ENCODE measurements around the gene OR5J2. TPM values are rescaled to one million over a fixed set of nuclear protein-coding genes. Genes with fewer than 3 reads are reported as not detected.
"Not testable (repeated sequence)": the region's sequence is repeated elsewhere in the genome, so short reads cannot be mapped to it uniquely, and the experiment has no call there.

The OR5J2 gene
- total RNA-seq (not detected), total RNA-seq (0 reads per million in 172 experiments)
- not detected for polyA plus RNA-seq (2013, experiment 1 of 2)
- not detected for polyA plus RNA-seq (2013, experiment 2 of 2)

DNA sequence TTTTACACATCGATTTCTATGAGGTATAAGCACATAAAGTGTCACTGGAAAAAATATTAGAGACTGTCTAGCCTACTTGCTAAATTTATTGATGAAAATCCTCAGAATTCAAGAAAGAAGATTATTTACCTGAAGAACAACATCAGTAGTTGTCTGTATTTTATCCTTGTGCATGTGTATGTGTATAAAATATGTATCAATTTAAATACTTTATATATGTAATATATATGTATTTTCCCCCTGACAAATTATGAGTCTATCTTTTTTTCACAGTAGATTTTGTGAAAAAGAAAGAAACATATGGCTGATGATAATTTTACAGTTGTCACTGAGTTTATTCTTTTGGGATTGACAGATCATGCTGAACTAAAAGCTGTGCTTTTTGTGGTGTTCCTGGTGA lies at the start of gene OR5J2:
Gene OR5J2 (plus strand): TSS at position 301 of the 400 bp plus-strand sequence. CDS start 0 bp downstream, at position 301.
- Histone ChIP-seq H3K9me3 (ENCODE audit: control insufficient read depth in 1 of 2, insufficient read depth in 1 of 2, low read length in 2 of 2) (peaks cover 3 to 6% of the 10 kb centered on the region in 2 experiments), H3K27me3 (ENCODE audit: control insufficient read depth in 1 of 2, insufficient read depth in 2 of 2, low read length in 2 of 2) (no peaks in the 10 kb centered on the region), H3K4me3 (ENCODE audit: low read length) (no peak within 1 kb of the TSS), H3K27ac (ENCODE audit: low read depth in 1 of 2, low read length in 2 of 2) (no peak within 1 kb of the TSS), H3K36me3 (ENCODE audit: insufficient read depth, low read length) (no peaks in the 10 kb centered on the region), H3K4me1 (ENCODE audit: insufficient read depth, low read length) (no peaks in the 10 kb centered on the region)
- DNase-seq, result no peak
- ChIA-PET CTCF (no interaction called here), POLR2A (interaction anchor here (0.7 kb wide), 1 partner anchor 275 kb away, joined by 3 read pairs; no protein-coding TSS in a partner anchor)
- TF ChIP-seq, protein P1, sequence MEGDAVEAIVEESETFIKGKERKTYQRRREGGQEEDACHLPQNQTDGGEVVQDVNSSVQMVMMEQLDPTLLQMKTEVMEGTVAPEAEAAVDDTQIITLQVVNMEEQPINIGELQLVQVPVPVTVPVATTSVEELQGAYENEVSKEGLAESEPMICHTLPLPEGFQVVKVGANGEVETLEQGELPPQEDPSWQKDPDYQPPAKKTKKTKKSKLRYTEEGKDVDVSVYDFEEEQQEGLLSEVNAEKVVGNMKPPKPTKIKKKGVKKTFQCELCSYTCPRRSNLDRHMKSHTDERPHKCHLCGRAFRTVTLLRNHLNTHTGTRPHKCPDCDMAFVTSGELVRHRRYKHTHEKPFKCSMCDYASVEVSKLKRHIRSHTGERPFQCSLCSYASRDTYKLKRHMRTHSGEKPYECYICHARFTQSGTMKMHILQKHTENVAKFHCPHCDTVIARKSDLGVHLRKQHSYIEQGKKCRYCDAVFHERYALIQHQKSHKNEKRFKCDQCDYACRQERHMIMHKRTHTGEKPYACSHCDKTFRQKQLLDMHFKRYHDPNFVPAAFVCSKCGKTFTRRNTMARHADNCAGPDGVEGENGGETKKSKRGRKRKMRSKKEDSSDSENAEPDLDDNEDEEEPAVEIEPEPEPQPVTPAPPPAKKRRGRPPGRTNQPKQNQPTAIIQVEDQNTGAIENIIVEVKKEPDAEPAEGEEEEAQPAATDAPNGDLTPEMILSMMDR (IDR thresholded peaks at IDR 0.05), result no peak
- ATAC-seq (ENCODE audit: poor library complexity), result no peak
- Mint-ChIP-seq H3K9me3 (peaks cover 11% of the 10 kb centered on the region), H3K27ac (no peak within 1 kb of the TSS), H3K36me3 (ENCODE audit: low read depth) (no peaks in the 10 kb centered on the region), H3K27me3 (no peaks in the 10 kb centered on the region), H3K4me3 (no peak within 1 kb of the TSS), H3K4me1 (ENCODE audit: low read depth) (no peaks in the 10 kb centered on the region)
- intact Hi-C loops (cut with DNase I, micrococcal nuclease), result no loop called here

DNA sequence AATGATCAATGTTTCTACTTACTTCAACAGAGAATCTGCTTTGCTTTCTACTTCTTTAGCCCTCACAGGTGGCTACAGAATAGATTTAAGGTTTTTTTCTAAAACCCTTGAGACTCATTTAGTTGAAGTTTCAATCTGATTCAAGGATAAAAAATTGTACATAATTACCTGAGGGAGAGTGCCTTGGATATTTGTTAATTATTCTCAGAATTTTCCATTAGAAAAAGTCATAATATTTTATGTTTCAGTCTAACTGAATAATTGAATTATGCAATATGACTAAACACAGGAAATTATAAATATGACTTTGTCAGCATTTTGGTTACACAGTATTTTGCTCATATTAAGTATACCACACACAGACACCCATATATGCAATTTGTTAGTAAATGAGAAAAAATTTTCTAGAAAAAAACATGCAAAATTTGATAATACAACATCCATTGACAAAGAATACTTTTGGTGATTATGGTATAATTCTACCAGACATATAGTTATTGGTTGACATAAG lies 36.2 kb upstream of the OR5J2 start, which contains the start of gene OR8J3:
Gene OR8J3 (minus strand): TSS at position 51 of the 511 bp plus-strand sequence. CDS start 2,483 bp downstream, outside the sequence.
- TF ChIP-seq, protein P1 (IDR thresholded peaks at IDR 0.05), result no peak
- H3K4me1 Mint-ChIP-seq (ENCODE audit: low read depth), result no peaks in the 10 kb centered on the region
- Histone ChIP-seq H3K27me3 (ENCODE audit: control insufficient read depth in 1 of 2, insufficient read depth in 2 of 2, low read length in 2 of 2) (no peaks in the 10 kb centered on the region), H3K4me1 (ENCODE audit: insufficient read depth, low read length) (no peaks in the 10 kb centered on the region), H3K9me3 (ENCODE audit: control insufficient read depth in 1 of 2, insufficient read depth in 1 of 2, low read length in 2 of 2) (peaks cover 0 to 14% of the 10 kb centered on the region in 2 experiments), H3K4me3 (ENCODE audit: low read length) (no peak within 1 kb of the TSS), H3K27ac (ENCODE audit: low read depth in 1 of 2, low read length in 2 of 2) (no peak within 1 kb of the TSS), H3K36me3 (ENCODE audit: insufficient read depth, low read length) (no peaks in the 10 kb centered on the region)
- H3K9me3 Mint-ChIP-seq, result peaks cover 2% of the 10 kb centered on the region
- CTCF ChIA-PET, result no interaction called here
- no peak for ATAC-seq (ENCODE audit: poor library complexity)
- no peaks in the 10 kb centered on the region for H3K27me3 Mint-ChIP-seq
- no peak for DNase-seq
- H3K27ac Mint-ChIP-seq, result no peak within 1 kb of the TSS
- POLR2A ChIA-PET, result no interaction called here
- H3K4me3 Mint-ChIP-seq, result no peak within 1 kb of the TSS
- no peaks in the 10 kb centered on the region for H3K36me3 Mint-ChIP-seq (ENCODE audit: low read depth)
- intact Hi-C loops (cut with DNase I, micrococcal nuclease), result no loop called here

DNA sequence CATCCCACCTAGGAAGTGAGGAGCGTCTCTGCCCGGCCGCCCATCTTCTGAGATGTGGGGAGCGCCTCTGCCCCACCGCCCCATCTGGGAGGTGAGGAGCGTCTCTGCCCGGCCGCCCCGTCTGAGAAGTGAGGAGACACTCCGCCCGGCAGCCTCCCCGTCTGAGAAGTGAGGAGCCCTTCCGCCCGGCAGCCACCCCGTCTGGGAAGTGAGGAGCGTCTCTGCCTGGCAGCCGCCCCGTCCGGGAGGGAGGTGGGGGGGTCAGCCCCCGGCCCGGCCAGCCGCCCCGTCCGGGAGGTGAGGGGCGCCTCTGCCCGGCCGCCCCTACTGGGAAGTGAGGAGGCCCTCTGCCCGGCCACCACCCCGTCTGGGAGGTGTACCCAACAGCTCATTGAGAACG lies 32.7 kb upstream of the OR5J2 start:
- H3K4me3 Mint-ChIP-seq; ATAC-seq (ENCODE audit: poor library complexity); H3K4me1 Mint-ChIP-seq (ENCODE audit: low read depth); H3K27ac Mint-ChIP-seq; H3K4me1 ChIP-seq (ENCODE audit: insufficient read depth, low read length); H3K36me3 ChIP-seq (ENCODE audit: insufficient read depth, low read length); H3K27ac ChIP-seq (ENCODE audit: low read depth in 1 of 2, low read length in 2 of 2); H3K9me3 Mint-ChIP-seq; H3K27me3 Mint-ChIP-seq; POLR2A ChIA-PET; intact Hi-C loops (cut with DNase I, micrococcal nuclease); CTCF ChIA-PET; DNase-seq; H3K4me3 ChIP-seq (ENCODE audit: low read length); H3K27me3 ChIP-seq (ENCODE audit: control insufficient read depth in 1 of 2, insufficient read depth in 2 of 2, low read length in 2 of 2); H3K36me3 Mint-ChIP-seq (ENCODE audit: low read depth): not testable (repeated sequence)
- H3K9me3 ChIP-seq (ENCODE audit: control insufficient read depth in 1 of 2, insufficient read depth in 1 of 2, low read length in 2 of 2), result peaks cover 0 to 16% of the 10 kb centered on the region in 2 experiments

DNA sequence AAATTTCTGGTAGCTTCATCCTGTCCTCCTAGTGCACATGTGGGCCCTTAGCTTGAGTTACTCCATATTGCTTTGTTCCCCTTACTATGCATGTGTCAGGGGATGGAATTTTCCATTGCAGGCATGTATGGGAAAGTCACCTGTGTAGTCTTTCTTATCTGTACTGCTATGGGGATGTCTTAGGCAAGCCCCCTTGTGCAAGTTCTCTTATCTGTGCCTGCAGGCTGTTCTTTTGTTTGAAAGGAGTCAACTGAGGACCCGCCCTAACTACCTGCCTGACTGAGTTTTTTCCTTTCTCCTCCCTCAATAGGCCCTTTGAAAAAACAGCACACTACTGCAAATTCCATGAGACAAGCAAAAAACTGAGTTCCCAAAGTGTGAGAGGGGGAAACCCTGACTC lies 25.0 kb upstream of the OR5J2 start:
- Histone ChIP-seq H3K27me3 (ENCODE audit: control insufficient read depth in 1 of 2, insufficient read depth in 2 of 2, low read length in 2 of 2) (no peaks in the 10 kb centered on the region), H3K4me3 (ENCODE audit: low read length) (no peak overlapping the region), H3K9me3 (ENCODE audit: control insufficient read depth in 1 of 2, insufficient read depth in 1 of 2, low read length in 2 of 2) (peaks cover 5 to 24% of the 10 kb centered on the region in 2 experiments), H3K4me1 (ENCODE audit: insufficient read depth, low read length) (no peaks in the 10 kb centered on the region), H3K36me3 (ENCODE audit: insufficient read depth, low read length) (no peaks in the 10 kb centered on the region), H3K27ac (ENCODE audit: low read depth in 1 of 2, low read length in 2 of 2) (no peak overlapping the region)
- intact Hi-C loops (cut with DNase I, micrococcal nuclease), result no loop called here
- no peak for ATAC-seq (ENCODE audit: poor library complexity)
- no peak for DNase-seq
- Mint-ChIP-seq H3K9me3 (peaks cover 26% of the 10 kb centered on the region), H3K36me3 (ENCODE audit: low read depth) (no peaks in the 10 kb centered on the region), H3K27me3 (no peaks in the 10 kb centered on the region), H3K4me1 (ENCODE audit: low read depth) (no peaks in the 10 kb centered on the region), H3K4me3 (no peak overlapping the region), H3K27ac (no peak overlapping the region)
- POLR2A ChIA-PET, result interaction anchor here (0.6 kb wide), 1 partner anchor 41 kb away, joined by 3 read pairs; no protein-coding TSS in a partner anchor
- TF ChIP-seq, protein P1 (IDR thresholded peaks at IDR 0.05), result no peak
- CTCF ChIA-PET, result no interaction called here

Data from CD4-positive, alpha-beta T cell (primary cell).